Calu3 (cell line): ENCODE results near the gene NRG3. TPM values are rescaled to one million over a fixed set of nuclear protein-coding genes. Genes with fewer than 3 reads are reported as not detected.

Experiments used
- BruUV-seq: library from RNA; stranded (reverse); fragments of 400-500 nt; replicated peaks from 2 replicates; lab custom pipeline; 2021; lab: Mats Ljungman, UMichigan
- CTCF ChIA-PET: fragments of 300-600 bp; sonication (Branson Sonifier 250); formaldehyde crosslinking; loops from one replicate; lab custom pipeline; 2022; ENCODE audit warnings: antibody characterized with exemption; lab: Charles Lee
- DNase-seq: peaks from one replicate; pipeline ENCODE4 v3.0.0; 2022
- H3K27ac Mint-ChIP-seq: one replicate; pipeline ENCODE4 v1.8.0; 2022; ENCODE audit warnings: mixed read lengths; ENCODE audit not compliant: unreplicated experiment
- H3K27me3 Mint-ChIP-seq: one replicate; pipeline ENCODE4 v1.8.0; 2022; ENCODE audit warnings: mixed read lengths; ENCODE audit not compliant: unreplicated experiment
- H3K36me3 Mint-ChIP-seq: one replicate; pipeline ENCODE4 v1.8.0; 2022; ENCODE audit warnings: mild to moderate bottlenecking, moderate library complexity, mixed read lengths; ENCODE audit not compliant: insufficient read depth, unreplicated experiment
- H3K4me1 Mint-ChIP-seq: one replicate; pipeline ENCODE4 v1.8.0; 2022; ENCODE audit warnings: mild to moderate bottlenecking, low read depth, mixed read lengths; ENCODE audit not compliant: unreplicated experiment
- H3K4me3 Mint-ChIP-seq: one replicate; pipeline ENCODE4 v1.8.0; 2022; ENCODE audit warnings: mild to moderate bottlenecking, low read depth, moderate library complexity, mixed read lengths; ENCODE audit not compliant: unreplicated experiment
- H3K9me3 Mint-ChIP-seq: one replicate; pipeline ENCODE4 v1.8.0; 2022; ENCODE audit warnings: low read depth, mixed read lengths; ENCODE audit not compliant: unreplicated experiment
- CTCF ChIP-seq: fragments of 200-600 bp; IDR thresholded peaks from one replicate; pipeline ENCODE4 v1.8.0; 2022; ENCODE audit warnings: antibody characterized with exemption; ENCODE audit not compliant: unreplicated experiment
- intact Hi-C: fragments of 100-400 bp; cut with micrococcal nuclease; formaldehyde crosslinking; loops from one replicate; pipeline ENCODE4 v1.10.0; 2022; ENCODE audit not compliant: unreplicated experiment
- total RNA-seq: library from RNA; stranded (reverse); gene quantifications from 2 replicates; pipeline ENCODE4 v1.2.3, GENCODE V29; 2022

NRG3 gene
- total RNA-seq, 1 experiment from 2014 or later = 46.3 TPM

- CTCF ChIA-PET = no interaction called here
- intact Hi-C loops = no loop called here
- Mint-ChIP-seq H3K27me3 (no peaks in the 10 kb centered on the region), H3K9me3 (no peaks in the 10 kb centered on the region), H3K4me1 (no peaks in the 10 kb centered on the region), H3K36me3 (no peaks in the 10 kb centered on the region), H3K4me3 (no peak overlapping the region), H3K27ac (no peak overlapping the region)
- DNase-seq = no peak
- no TSS peak for BruUV-seq
- no peak for TF ChIP-seq CTCF
Observed at GRCh38 chr10:82289945-82290344, 415.0 kb downstream of the NRG3 start.

- Mint-ChIP-seq H3K27me3 (no peaks in the 10 kb centered on the region), H3K4me3 (no peak overlapping the region), H3K36me3 (no peaks in the 10 kb centered on the region), H3K9me3 (no peaks in the 10 kb centered on the region), H3K4me1 (no peaks in the 10 kb centered on the region), H3K27ac (no peak overlapping the region)
- intact Hi-C loops = no loop called here
- BruUV-seq = no TSS peak
- no peak for DNase-seq
- CTCF ChIA-PET = no interaction called here
- TF ChIP-seq CTCF = no peak
Observed at GRCh38 chr10:82294874-82295378, 419.9 kb downstream of the NRG3 start.

- Mint-ChIP-seq H3K27me3 (no peaks in the 10 kb centered on the region), H3K4me1 (no peaks in the 10 kb centered on the region), H3K27ac (no peak overlapping the region), H3K9me3 (no peaks in the 10 kb centered on the region), H3K4me3 (no peak overlapping the region), H3K36me3 (no peaks in the 10 kb centered on the region)
- no TSS peak for BruUV-seq
- no peak for TF ChIP-seq CTCF
- CTCF ChIA-PET = no interaction called here
- DNase-seq = no peak
- intact Hi-C loops = no loop called here
Observed at GRCh38 chr10:82308641-82309040, 433.6 kb downstream of the NRG3 start.

GRCh38 chr10:82310839-82311238 lies 435.8 kb downstream of the NRG3 start:
- no peak overlapping the region for H3K27ac Mint-ChIP-seq
- H3K9me3 Mint-ChIP-seq = no peaks in the 10 kb centered on the region
- CTCF ChIA-PET = no interaction called here
- H3K4me1 Mint-ChIP-seq = no peaks in the 10 kb centered on the region
- TF ChIP-seq CTCF = no peak
- intact Hi-C loops = no loop called here
- no TSS peak for BruUV-seq
- H3K27me3 Mint-ChIP-seq = no peaks in the 10 kb centered on the region
- H3K36me3 Mint-ChIP-seq = no peaks in the 10 kb centered on the region
- H3K4me3 Mint-ChIP-seq = no peak overlapping the region
- no peak for DNase-seq
